HepG2 (cell line): ENCODE results near the gene SRSF4.

Source experiments
- CEBPB ChIP-seq: IDR thresholded peaks from 2 replicates; pipeline ENCODE4 v1.6.1; 2011; ENCODE audit warnings: low read depth, low read length, improper control_type of control experiment, borderline replicate concordance
- CTCF ChIP-seq: sonication (generic); formaldehyde crosslinking; IDR thresholded peaks from 2 replicates; pipeline ENCODE4 v1.5.0; 2020; ENCODE audit warnings: mild to moderate bottlenecking, missing genetic modification reagents, moderate library complexity
- POLR2AphosphoS5 ChIP-seq: IDR thresholded peaks from 2 replicates; pipeline ENCODE4 v1.6.1; 2012; ENCODE audit warnings: low read depth, low read length
- ZNF3 ChIP-seq: IDR thresholded peaks from 2 replicates; pipeline ENCODE4 v1.7.0; 2017; ENCODE audit warnings: inconsistent platforms
- ZNF556 ChIP-seq: sonication (generic); formaldehyde crosslinking; IDR thresholded peaks from 2 replicates; pipeline ENCODE4 v1.4.0; 2020; ENCODE audit warnings: mild to moderate bottlenecking, missing genetic modification reagents, borderline replicate concordance

DNA sequence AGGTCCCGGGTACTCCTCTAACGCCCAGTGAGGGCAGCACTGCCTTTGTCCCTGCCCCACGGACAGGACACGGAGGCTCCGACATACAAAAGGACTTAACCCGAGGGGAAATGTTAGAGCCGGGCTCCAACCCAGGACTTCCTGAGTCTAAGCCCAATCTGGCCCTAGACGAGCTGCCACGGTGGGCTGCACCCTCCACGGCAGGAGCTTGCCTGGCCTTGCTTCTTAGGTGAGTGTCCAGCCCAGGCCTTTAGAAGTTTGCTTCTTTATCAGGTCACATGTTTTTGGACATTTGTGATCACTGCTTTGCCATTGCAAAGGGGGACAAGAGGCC, 47.0 kb downstream of the SRSF4 start:
- no peak for TF ChIP-seq ZNF556 (CRISPR knock-in tag)
- no peak for TF ChIP-seq POLR2AphosphoS5
- no peak for TF ChIP-seq CTCF
- TF ChIP-seq ZNF3 (CRISPR knock-in tag), result no peak
- TF ChIP-seq CEBPB, result no peak
